ENCODE results near the gene METRNL.

The METRNL gene

DNA sequence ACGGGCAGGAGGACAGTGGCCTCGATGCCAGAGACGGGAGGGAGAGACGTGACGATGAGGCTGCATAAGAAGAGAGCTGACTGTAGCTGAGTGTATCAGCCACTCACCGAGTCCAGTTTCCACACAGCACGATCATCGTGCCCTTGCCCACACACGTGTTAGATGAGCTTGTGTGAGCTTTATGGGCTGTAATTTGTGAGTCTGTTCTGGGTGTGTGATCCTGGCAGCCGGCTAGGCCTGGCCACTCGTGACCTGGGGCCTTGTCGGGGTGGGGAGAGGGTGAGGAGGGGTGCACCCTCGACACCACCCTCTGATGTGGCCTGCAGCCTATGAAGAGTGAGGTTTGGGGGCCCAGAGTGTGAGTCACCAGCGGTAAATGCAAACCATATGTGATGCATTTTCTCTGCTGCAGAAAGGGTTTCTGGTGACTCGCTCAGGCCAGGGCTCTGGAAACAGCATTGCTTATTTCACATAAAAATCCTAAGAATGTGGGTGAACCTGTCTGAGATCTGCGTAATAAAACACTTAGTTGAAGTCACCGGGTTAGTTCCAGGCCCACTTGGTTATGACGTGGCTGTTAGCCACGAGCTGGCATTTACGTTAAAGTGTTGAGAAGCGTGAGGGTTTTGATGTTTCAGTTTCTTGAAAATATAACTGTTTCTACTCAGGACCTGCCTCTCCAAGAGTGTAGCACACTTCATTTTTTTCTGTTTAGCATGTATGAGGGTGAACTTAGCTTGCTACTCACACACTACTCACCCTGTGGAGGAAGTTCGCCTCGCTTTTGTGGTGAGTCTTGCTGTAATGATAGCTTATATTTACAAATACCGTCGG is 4.2 kb downstream of the METRNL start:
- ChIA-PET POLR2A (no interaction called here), CTCF (interaction anchor here (0.6 kb wide), 1 partner anchor 32 kb away, joined by 3 read pairs; no protein-coding TSS in a partner anchor)
- DNase-seq (ENCODE audit: extremely low spot score), result no peak
- TF ChIP-seq ZNF384 (IDR thresholded peaks at IDR 0.05), result no peak
- TF ChIP-seq, protein P1, sequence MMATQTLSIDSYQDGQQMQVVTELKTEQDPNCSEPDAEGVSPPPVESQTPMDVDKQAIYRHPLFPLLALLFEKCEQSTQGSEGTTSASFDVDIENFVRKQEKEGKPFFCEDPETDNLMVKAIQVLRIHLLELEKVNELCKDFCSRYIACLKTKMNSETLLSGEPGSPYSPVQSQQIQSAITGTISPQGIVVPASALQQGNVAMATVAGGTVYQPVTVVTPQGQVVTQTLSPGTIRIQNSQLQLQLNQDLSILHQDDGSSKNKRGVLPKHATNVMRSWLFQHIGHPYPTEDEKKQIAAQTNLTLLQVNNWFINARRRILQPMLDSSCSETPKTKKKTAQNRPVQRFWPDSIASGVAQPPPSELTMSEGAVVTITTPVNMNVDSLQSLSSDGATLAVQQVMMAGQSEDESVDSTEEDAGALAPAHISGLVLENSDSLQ (IDR thresholded peaks at IDR 0.05), result no peak
- no peak for TF ChIP-seq NFRKB (IDR thresholded peaks at IDR 0.05)
- TF ChIP-seq FOXA1 (IDR thresholded peaks at IDR 0.05), result no peak

DNA sequence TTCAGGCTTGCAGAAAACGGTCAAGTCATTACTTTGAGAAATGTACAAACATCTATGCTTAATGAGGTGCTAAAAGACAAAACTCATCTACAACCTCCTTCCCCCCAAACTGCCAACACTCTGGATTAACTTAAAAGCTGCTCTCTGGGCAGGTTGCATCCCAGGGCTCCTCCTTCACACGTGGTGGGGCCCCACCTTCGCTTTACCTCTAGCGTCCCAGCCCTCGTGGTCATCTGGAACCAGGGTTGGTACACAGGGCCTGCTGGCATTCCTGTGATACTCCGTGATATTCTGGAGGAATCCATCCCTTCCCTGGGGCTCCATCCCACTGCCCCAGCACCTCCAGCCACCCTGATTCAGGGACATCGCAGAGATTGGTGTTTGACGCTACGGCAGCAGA is 4.8 kb downstream of the METRNL start:
- ChIA-PET POLR2A (no interaction called here), CTCF (no interaction called here)
- TF ChIP-seq FOXM1 (IDR thresholded peaks at IDR 0.05; ENCODE audit: borderline replicate concordance) (no peak), NFRKB (IDR thresholded peaks at IDR 0.05) (no peak), SUZ12 (IDR thresholded peaks at IDR 0.05) (no peak), ZNF384 (IDR thresholded peaks at IDR 0.05) (no peak), TARDBP (IDR thresholded peaks at IDR 0.05) (no peak), L3MBTL2 (conservative IDR thresholded peaks at IDR 0.05) (no peak), LEF1 (IDR thresholded peaks at IDR 0.05; ENCODE audit: borderline replicate concordance) (no peak), CTBP1 (IDR thresholded peaks at IDR 0.05; ENCODE audit: borderline replicate concordance) (no peak), BHLHE40 (IDR thresholded peaks at IDR 0.05; ENCODE audit: borderline replicate concordance) (no peak), ELF4 (IDR thresholded peaks at IDR 0.05) (no peak), ARNT (IDR thresholded peaks at IDR 0.05) (no peak), FOXK2 (IDR thresholded peaks at IDR 0.05) (no peak), SP1 (IDR thresholded peaks at IDR 0.05) (no peak), HDGF (IDR thresholded peaks at IDR 0.05; ENCODE audit: borderline replicate concordance) (no peak), FOXA1 (IDR thresholded peaks at IDR 0.05) (no peak)
- TF ChIP-seq, protein P1 (IDR thresholded peaks at IDR 0.05), result no peak
- no peak for DNase-seq (ENCODE audit: extremely low spot score)

DNA sequence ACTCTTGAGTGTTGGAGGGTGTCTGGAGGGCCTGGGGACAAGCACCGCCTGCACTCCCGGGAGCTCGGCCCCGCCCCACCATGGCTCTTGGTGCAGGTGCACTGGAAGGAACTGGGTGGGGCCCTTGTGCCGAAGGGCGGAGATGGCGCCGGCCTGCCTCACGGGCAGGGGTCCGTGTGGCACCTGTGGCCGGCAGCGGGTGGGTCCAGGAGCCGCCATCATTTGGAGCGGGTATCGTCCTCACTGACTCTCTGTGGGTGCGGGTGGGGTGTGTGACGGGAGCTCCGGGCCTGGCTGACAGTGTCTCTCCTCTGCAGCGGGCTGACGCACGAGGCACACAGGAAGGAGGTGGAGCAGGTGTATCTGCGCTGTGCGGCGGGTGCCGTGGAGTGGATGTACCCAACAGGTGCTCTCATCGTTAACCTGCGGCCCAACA is 5.2 kb downstream of the METRNL start:
- POLR2A ChIA-PET, result no interaction called here
- no peak for TF ChIP-seq BHLHE40 (IDR thresholded peaks at IDR 0.05; ENCODE audit: borderline replicate concordance)
- no peak for TF ChIP-seq SP1 (IDR thresholded peaks at IDR 0.05)
- no peak for TF ChIP-seq NFRKB (IDR thresholded peaks at IDR 0.05)
- TF ChIP-seq HDGF (IDR thresholded peaks at IDR 0.05; ENCODE audit: borderline replicate concordance), result no peak
- TF ChIP-seq, protein P1 (IDR thresholded peaks at IDR 0.05), result no peak
- CTCF ChIA-PET, result no interaction called here
- no peak for DNase-seq (ENCODE audit: extremely low spot score)

DNA sequence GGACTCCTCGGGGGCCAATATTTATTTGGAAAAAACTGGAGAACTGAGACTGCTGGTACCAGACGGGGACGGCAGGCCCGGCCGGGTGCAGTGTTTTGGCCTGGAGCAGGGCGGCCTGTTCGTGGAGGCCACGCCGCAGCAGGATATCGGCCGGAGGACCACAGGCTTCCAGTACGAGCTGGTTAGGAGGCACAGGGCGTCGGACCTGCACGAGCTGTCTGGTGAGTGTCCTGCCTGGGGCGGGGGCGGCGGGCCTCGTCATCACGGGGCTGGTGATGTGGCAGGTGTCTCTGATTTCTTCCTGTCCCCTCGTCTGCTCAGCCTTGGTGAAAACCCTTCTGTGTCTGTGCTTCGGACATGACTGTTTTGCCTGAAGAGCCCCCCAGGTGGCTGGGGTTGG is 5.7 kb downstream of the METRNL start:
- no peak for DNase-seq (ENCODE audit: extremely low spot score)
- TF ChIP-seq ZNF384 (IDR thresholded peaks at IDR 0.05) (no peak), LEF1 (IDR thresholded peaks at IDR 0.05; ENCODE audit: borderline replicate concordance) (no peak), BHLHE40 (IDR thresholded peaks at IDR 0.05; ENCODE audit: borderline replicate concordance) (no peak), FOXK2 (IDR thresholded peaks at IDR 0.05) (no peak), ELF4 (IDR thresholded peaks at IDR 0.05) (no peak), FOXA1 (IDR thresholded peaks at IDR 0.05) (no peak), CTBP1 (IDR thresholded peaks at IDR 0.05; ENCODE audit: borderline replicate concordance) (no peak), SUZ12 (IDR thresholded peaks at IDR 0.05) (no peak), L3MBTL2 (conservative IDR thresholded peaks at IDR 0.05) (no peak), FOXM1 (IDR thresholded peaks at IDR 0.05; ENCODE audit: borderline replicate concordance) (no peak), SP1 (IDR thresholded peaks at IDR 0.05) (no peak), ARNT (IDR thresholded peaks at IDR 0.05) (no peak), HDGF (IDR thresholded peaks at IDR 0.05; ENCODE audit: borderline replicate concordance) (no peak), TARDBP (IDR thresholded peaks at IDR 0.05) (no peak), NFRKB (IDR thresholded peaks at IDR 0.05) (no peak)
- TF ChIP-seq, protein P1 (IDR thresholded peaks at IDR 0.05), result no peak
- POLR2A ChIA-PET, result no interaction called here
- CTCF ChIA-PET, result no interaction called here

DNA sequence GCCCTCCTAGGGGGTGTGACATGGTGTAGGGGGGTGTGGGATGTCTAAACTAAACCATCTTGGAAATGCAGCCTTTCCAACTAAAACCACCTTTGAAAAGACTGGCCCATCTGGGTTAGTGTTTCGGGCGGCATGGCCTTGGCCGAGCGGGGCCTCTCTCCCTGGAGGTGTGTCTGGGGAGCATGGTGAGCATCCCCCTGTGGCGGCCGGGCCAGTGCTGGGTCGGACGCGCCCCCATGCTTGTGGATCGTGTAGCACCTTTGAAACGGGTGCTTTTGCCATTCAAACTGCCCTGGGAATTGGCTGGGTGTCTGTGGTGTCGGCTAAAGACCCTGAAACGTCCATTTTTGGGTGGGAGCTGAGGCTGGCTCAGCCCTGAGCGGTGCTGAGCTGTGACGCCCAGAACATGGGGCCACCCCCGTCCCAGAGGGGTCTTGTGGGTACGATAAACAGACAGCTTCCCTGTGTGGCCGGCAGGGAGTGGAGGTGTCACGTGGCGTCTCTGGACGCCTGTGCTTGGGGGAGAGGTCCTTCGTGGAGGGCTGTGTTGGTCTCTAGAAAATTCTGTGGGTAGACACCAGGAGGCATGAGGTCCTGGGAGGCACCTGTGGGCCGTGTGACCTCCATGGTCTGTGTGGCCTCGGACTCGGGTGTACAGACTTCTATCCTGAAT is 6.3 kb downstream of the METRNL start:
- CTCF ChIA-PET, result no interaction called here
- DNase-seq (ENCODE audit: extremely low spot score), result no peak

More for the DNA sequence above, 6.3 kb downstream of the METRNL start:
- TF ChIP-seq NFRKB (IDR thresholded peaks at IDR 0.05), result no peak
- TF ChIP-seq ARNT (IDR thresholded peaks at IDR 0.05), result no peak
- TF ChIP-seq FOXA1 (IDR thresholded peaks at IDR 0.05), result no peak
- TF ChIP-seq BHLHE40 (IDR thresholded peaks at IDR 0.05; ENCODE audit: borderline replicate concordance), result no peak
- no peak for TF ChIP-seq LEF1 (IDR thresholded peaks at IDR 0.05; ENCODE audit: borderline replicate concordance)
- no peak for TF ChIP-seq CTBP1 (IDR thresholded peaks at IDR 0.05; ENCODE audit: borderline replicate concordance)
- no peak for TF ChIP-seq HDGF (IDR thresholded peaks at IDR 0.05; ENCODE audit: borderline replicate concordance)
- TF ChIP-seq FOXK2 (IDR thresholded peaks at IDR 0.05), result no peak
- no peak for TF ChIP-seq SUZ12 (IDR thresholded peaks at IDR 0.05)
- TF ChIP-seq L3MBTL2 (conservative IDR thresholded peaks at IDR 0.05), result no peak
- TF ChIP-seq SP1 (IDR thresholded peaks at IDR 0.05), result no peak
- TF ChIP-seq ELF4 (IDR thresholded peaks at IDR 0.05), result no peak
- TF ChIP-seq FOXM1 (IDR thresholded peaks at IDR 0.05; ENCODE audit: borderline replicate concordance), result no peak
- TF ChIP-seq ZNF384 (IDR thresholded peaks at IDR 0.05), result no peak
- TF ChIP-seq TARDBP (IDR thresholded peaks at IDR 0.05), result no peak
- POLR2A ChIA-PET, result no interaction called here
